Measurements from ENCODE around the gene RNF213. TPM values are rescaled to one million over a fixed set of nuclear protein-coding genes. Genes with fewer than 3 reads are reported as not detected.
"Not testable (repeated sequence)": the region's sequence is repeated elsewhere in the genome, so short reads cannot be mapped to it uniquely, and the experiment has no call there.

Gene RNF213
- polyA plus RNA-seq, 1 donor (not counting 4 experiments of a cell fraction or from before 2014, with no cell fraction given): 24.4 TPM

GRCh38 chr17:80397034-80397387 is 136.4 kb downstream of the RNF213 start:
- Histone ChIP-seq H3K9ac (ENCODE audit: control insufficient read depth, extremely low read depth, insufficient read depth, low read length) (no peak overlapping the region), H4K20me1 (ENCODE audit: control insufficient read depth, extremely low read depth, insufficient read depth, low read length) (no peaks in the 10 kb centered on the region), H3K9me3 (ENCODE audit: control insufficient read depth, low read depth, low read length) (no peaks in the 10 kb centered on the region), H3K27me3 (ENCODE audit: control insufficient read depth, extremely low read depth, insufficient read depth, low read length) (no peaks in the 10 kb centered on the region), H3K9me1 (ENCODE audit: control insufficient read depth, extremely low read depth, insufficient read depth, low read length) (no peaks in the 10 kb centered on the region), H3K79me2 (ENCODE audit: control insufficient read depth, insufficient read depth, low read length) (no peaks in the 10 kb centered on the region), H3K36me3 (ENCODE audit: control insufficient read depth in 2 of 2, extremely low read depth in 1 of 2, insufficient read depth in 2 of 2, low read length in 2 of 2) (peaks cover 6 to 12% of the 10 kb centered on the region in 2 experiments), H3K4me2 (ENCODE audit: control insufficient read depth, extremely low read depth, insufficient read depth, low read depth, low read length) (no peak overlapping the region), H3K4me3 (ENCODE audit: control insufficient read depth in 2 of 3, extremely low read depth in 1 of 3, insufficient read depth in 2 of 3, low read depth in 1 of 3, low read length in 3 of 3) (no peak overlapping the region), H3K4me1 (ENCODE audit: control insufficient read depth, extremely low read depth, insufficient read depth, low read length) (no peaks in the 10 kb centered on the region), H3K27ac (ENCODE audit: control insufficient read depth, insufficient read depth, low read length) (no peak overlapping the region), H2AFZ (ENCODE audit: control insufficient read depth, low read length) (no peak overlapping the region)
- no peak for FAIRE-seq
- no peak for DNase-seq (ENCODE audit: low read depth, low spot score)
- TF ChIP-seq CTCF (optimal IDR thresholded peaks at IDR 0.05 in 1 of 3, IDR thresholded peaks at IDR 0.05 in 1 of 3, conservative IDR thresholded peaks at IDR 0.05 in 1 of 3; ENCODE audit: extremely low read depth in 1 of 3, insufficient read depth in 2 of 3, low read length in 3 of 3): no peak
- no peak for TF ChIP-seq EZH2 (IDR thresholded peaks at IDR 0.05; ENCODE audit: low read length)
- dilution Hi-C loops (cut with MboI; ENCODE audit: extremely low pct_ligation_motif_present, low sequenced_read_pairs): no loop called here

GRCh38 chr17:80397686-80398085 is 137.0 kb downstream of the RNF213 start:
- H3K9me3 ChIP-seq (ENCODE audit: control insufficient read depth, low read depth, low read length): no peaks in the 10 kb centered on the region
- no peak overlapping the region for H3K27ac ChIP-seq (ENCODE audit: control insufficient read depth, insufficient read depth, low read length)
- no peak overlapping the region for H3K4me3 ChIP-seq (ENCODE audit: control insufficient read depth in 2 of 3, extremely low read depth in 1 of 3, insufficient read depth in 2 of 3, low read depth in 1 of 3, low read length in 3 of 3)
- no peak for TF ChIP-seq CTCF (optimal IDR thresholded peaks at IDR 0.05 in 1 of 3, IDR thresholded peaks at IDR 0.05 in 1 of 3, conservative IDR thresholded peaks at IDR 0.05 in 1 of 3; ENCODE audit: extremely low read depth in 1 of 3, insufficient read depth in 2 of 3, low read length in 3 of 3)
- TF ChIP-seq EZH2 (IDR thresholded peaks at IDR 0.05; ENCODE audit: low read length): no peak
- H4K20me1 ChIP-seq (ENCODE audit: control insufficient read depth, extremely low read depth, insufficient read depth, low read length): no peaks in the 10 kb centered on the region
- H3K36me3 ChIP-seq (ENCODE audit: control insufficient read depth in 2 of 2, extremely low read depth in 1 of 2, insufficient read depth in 2 of 2, low read length in 2 of 2): peaks cover 3 to 10% of the 10 kb centered on the region in 2 experiments
- H2AFZ ChIP-seq (ENCODE audit: control insufficient read depth, low read length): no peak overlapping the region
- no peak overlapping the region for H3K4me2 ChIP-seq (ENCODE audit: control insufficient read depth, extremely low read depth, insufficient read depth, low read depth, low read length)
- H3K9me1 ChIP-seq (ENCODE audit: control insufficient read depth, extremely low read depth, insufficient read depth, low read length): no peaks in the 10 kb centered on the region
- no peaks in the 10 kb centered on the region for H3K27me3 ChIP-seq (ENCODE audit: control insufficient read depth, extremely low read depth, insufficient read depth, low read length)
- dilution Hi-C loops (cut with MboI; ENCODE audit: extremely low pct_ligation_motif_present, low sequenced_read_pairs): no loop called here
- no peak for FAIRE-seq
- no peaks in the 10 kb centered on the region for H3K79me2 ChIP-seq (ENCODE audit: control insufficient read depth, insufficient read depth, low read length)
- H3K4me1 ChIP-seq (ENCODE audit: control insufficient read depth, extremely low read depth, insufficient read depth, low read length): no peaks in the 10 kb centered on the region
- no peak overlapping the region for H3K9ac ChIP-seq (ENCODE audit: control insufficient read depth, extremely low read depth, insufficient read depth, low read length)
- DNase-seq (ENCODE audit: low read depth, low spot score): no peak

GRCh38 chr17:80401086-80401485 is 140.4 kb downstream of the RNF213 start:
- DNase-seq (ENCODE audit: low read depth, low spot score): not testable (repeated sequence)

GRCh38 chr17:80402102-80402501 is 141.4 kb downstream of the RNF213 start:
- H3K27ac ChIP-seq (ENCODE audit: control insufficient read depth, insufficient read depth, low read length); H3K4me1 ChIP-seq (ENCODE audit: control insufficient read depth, extremely low read depth, insufficient read depth, low read length); H3K9ac ChIP-seq (ENCODE audit: control insufficient read depth, extremely low read depth, insufficient read depth, low read length); DNase-seq (ENCODE audit: low read depth, low spot score); H3K4me3 ChIP-seq (ENCODE audit: control insufficient read depth in 2 of 3, extremely low read depth in 1 of 3, insufficient read depth in 2 of 3, low read depth in 1 of 3, low read length in 3 of 3); H2AFZ ChIP-seq (ENCODE audit: control insufficient read depth, low read length); FAIRE-seq; H3K79me2 ChIP-seq (ENCODE audit: control insufficient read depth, insufficient read depth, low read length); H3K36me3 ChIP-seq (ENCODE audit: control insufficient read depth in 2 of 2, extremely low read depth in 1 of 2, insufficient read depth in 2 of 2, low read length in 2 of 2); H3K27me3 ChIP-seq (ENCODE audit: control insufficient read depth, extremely low read depth, insufficient read depth, low read length); H3K4me2 ChIP-seq (ENCODE audit: control insufficient read depth, extremely low read depth, insufficient read depth, low read depth, low read length); dilution Hi-C loops (cut with MboI; ENCODE audit: extremely low pct_ligation_motif_present, low sequenced_read_pairs); H4K20me1 ChIP-seq (ENCODE audit: control insufficient read depth, extremely low read depth, insufficient read depth, low read length); H3K9me3 ChIP-seq (ENCODE audit: control insufficient read depth, low read depth, low read length); H3K9me1 ChIP-seq (ENCODE audit: control insufficient read depth, extremely low read depth, insufficient read depth, low read length): not testable (repeated sequence)

More at GRCh38 chr17:80401086-80401485, 140.4 kb downstream of the RNF213 start:
- H3K9ac ChIP-seq (ENCODE audit: control insufficient read depth, extremely low read depth, insufficient read depth, low read length); H3K27ac ChIP-seq (ENCODE audit: control insufficient read depth, insufficient read depth, low read length); H3K9me1 ChIP-seq (ENCODE audit: control insufficient read depth, extremely low read depth, insufficient read depth, low read length); H2AFZ ChIP-seq (ENCODE audit: control insufficient read depth, low read length); H4K20me1 ChIP-seq (ENCODE audit: control insufficient read depth, extremely low read depth, insufficient read depth, low read length); FAIRE-seq; H3K79me2 ChIP-seq (ENCODE audit: control insufficient read depth, insufficient read depth, low read length); H3K4me3 ChIP-seq (ENCODE audit: control insufficient read depth in 2 of 3, extremely low read depth in 1 of 3, insufficient read depth in 2 of 3, low read depth in 1 of 3, low read length in 3 of 3); H3K4me2 ChIP-seq (ENCODE audit: control insufficient read depth, extremely low read depth, insufficient read depth, low read depth, low read length); H3K27me3 ChIP-seq (ENCODE audit: control insufficient read depth, extremely low read depth, insufficient read depth, low read length); H3K9me3 ChIP-seq (ENCODE audit: control insufficient read depth, low read depth, low read length); dilution Hi-C loops (cut with MboI; ENCODE audit: extremely low pct_ligation_motif_present, low sequenced_read_pairs); H3K4me1 ChIP-seq (ENCODE audit: control insufficient read depth, extremely low read depth, insufficient read depth, low read length); H3K36me3 ChIP-seq (ENCODE audit: control insufficient read depth in 2 of 2, extremely low read depth in 1 of 2, insufficient read depth in 2 of 2, low read length in 2 of 2): not testable (repeated sequence)

Measured in keratinocyte (primary cell).